Progenitor cell of endocrine pancreas (in vitro differentiated cells): ENCODE measurements around the gene RREB1. TPM values are rescaled to one million over a fixed set of nuclear protein-coding genes. Genes with fewer than 3 reads are reported as not detected.

Source experiments
- DNase-seq: peaks from one replicate; pipeline ENCODE4 v3.0.0; 2021; ENCODE audit warnings: low spot score; ENCODE audit not compliant: unreplicated experiment
- H3K27ac Mint-ChIP-seq: 2 replicates; pipeline ENCODE4 v1.8.0; 2021; ENCODE audit warnings: mild to moderate bottlenecking, moderate library complexity, mixed read lengths
- H3K27me3 Mint-ChIP-seq: 2 replicates; pipeline ENCODE4 v1.8.0; 2021; ENCODE audit warnings: mixed read lengths
- H3K36me3 Mint-ChIP-seq: 2 replicates; pipeline ENCODE4 v1.8.0; 2022; ENCODE audit warnings: mixed read lengths; ENCODE audit not compliant: insufficient read depth
- H3K4me1 Mint-ChIP-seq: 2 replicates; pipeline ENCODE4 v1.8.0; 2021; ENCODE audit warnings: low read depth, mixed read lengths
- H3K4me3 Mint-ChIP-seq: 2 replicates; pipeline ENCODE4 v1.8.0; 2021; ENCODE audit warnings: low read depth, mild to moderate bottlenecking, moderate library complexity, mixed read lengths
- H3K9me3 Mint-ChIP-seq: 2 replicates; pipeline ENCODE4 v1.8.0; 2021; ENCODE audit warnings: low read depth, mixed read lengths
- long read RNA-seq: library from polyadenylated mRNA; unstranded; transcript quantifications from one replicate; pipeline ENCODE4 v2.0.0, GENCODE V29; 2020
- total RNA-seq: library from RNA; stranded (reverse); gene quantifications from 2 replicates; pipeline ENCODE4 v1.2.1, GENCODE V29; 2021
- TF ChIP-seq, protein P1 (sequence below): fragments of 200-600 bp; sonication (generic); IDR thresholded peaks from one replicate; pipeline ENCODE4 v1.5.0; 2021; ENCODE audit warnings: antibody characterized with exemption, mild to moderate bottlenecking; ENCODE audit not compliant: unreplicated experiment

The RREB1 gene
- 67.2 and 71.7 TPM in 2 replicates for total RNA-seq
- long read RNA-seq, partial matches to known transcripts: 0 of 17 reads
- long read RNA-seq, other reads (novel, unspliced or antisense): 17 of 17 reads

DNA sequence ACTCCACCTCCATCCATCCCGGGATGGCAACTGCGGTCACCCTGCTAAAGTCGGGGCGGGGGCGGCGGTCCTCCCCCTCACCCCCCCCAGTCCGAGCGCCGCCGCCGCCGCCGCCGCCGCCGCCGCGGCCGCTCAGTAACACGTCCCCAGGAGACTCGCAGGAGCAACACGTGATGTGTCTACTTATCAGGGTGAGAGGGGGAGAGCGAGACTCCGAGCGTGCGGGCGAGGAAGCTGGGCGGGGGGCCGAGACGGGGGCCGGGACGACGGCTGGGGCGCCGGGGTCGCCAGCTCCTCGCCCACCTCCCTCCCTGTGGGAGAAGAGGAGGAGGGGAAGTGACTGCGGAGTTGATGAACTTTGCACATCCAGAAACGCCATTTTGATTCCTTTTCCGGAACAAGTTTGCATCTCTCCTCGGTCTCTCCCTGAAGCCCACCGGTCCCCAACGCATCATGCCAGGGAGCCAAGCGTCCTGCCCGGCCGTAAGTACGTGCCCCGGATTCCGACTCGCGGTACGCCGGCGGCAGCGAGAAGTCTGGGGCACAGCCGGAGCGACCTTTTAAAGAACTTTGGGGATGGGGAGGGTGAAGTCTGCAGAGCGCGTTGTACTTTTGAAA, at the start of gene RREB1:
Gene RREB1 (plus strand): TSS at position 384 of the 618 bp plus-strand sequence. CDS start 73,951 bp downstream, outside the sequence.
- Mint-ChIP-seq H3K27me3 (no peaks in the 10 kb centered on the region), H3K27ac (peak within 1 kb of the TSS; percentile 94), H3K4me1 (peaks cover 27% of the 10 kb centered on the region), H3K4me3 (peak within 1 kb of the TSS; percentile 91), H3K36me3 (no peaks in the 10 kb centered on the region), H3K9me3 (no peaks in the 10 kb centered on the region)
- TF ChIP-seq, protein P1, sequence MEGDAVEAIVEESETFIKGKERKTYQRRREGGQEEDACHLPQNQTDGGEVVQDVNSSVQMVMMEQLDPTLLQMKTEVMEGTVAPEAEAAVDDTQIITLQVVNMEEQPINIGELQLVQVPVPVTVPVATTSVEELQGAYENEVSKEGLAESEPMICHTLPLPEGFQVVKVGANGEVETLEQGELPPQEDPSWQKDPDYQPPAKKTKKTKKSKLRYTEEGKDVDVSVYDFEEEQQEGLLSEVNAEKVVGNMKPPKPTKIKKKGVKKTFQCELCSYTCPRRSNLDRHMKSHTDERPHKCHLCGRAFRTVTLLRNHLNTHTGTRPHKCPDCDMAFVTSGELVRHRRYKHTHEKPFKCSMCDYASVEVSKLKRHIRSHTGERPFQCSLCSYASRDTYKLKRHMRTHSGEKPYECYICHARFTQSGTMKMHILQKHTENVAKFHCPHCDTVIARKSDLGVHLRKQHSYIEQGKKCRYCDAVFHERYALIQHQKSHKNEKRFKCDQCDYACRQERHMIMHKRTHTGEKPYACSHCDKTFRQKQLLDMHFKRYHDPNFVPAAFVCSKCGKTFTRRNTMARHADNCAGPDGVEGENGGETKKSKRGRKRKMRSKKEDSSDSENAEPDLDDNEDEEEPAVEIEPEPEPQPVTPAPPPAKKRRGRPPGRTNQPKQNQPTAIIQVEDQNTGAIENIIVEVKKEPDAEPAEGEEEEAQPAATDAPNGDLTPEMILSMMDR: no peak
- DNase-seq: peak; percentile 37

- peaks cover 20% of the 10 kb centered on the region for H3K4me1 Mint-ChIP-seq
- no peaks in the 10 kb centered on the region for H3K9me3 Mint-ChIP-seq
- H3K27ac Mint-ChIP-seq: no peak overlapping the region
- no peak for DNase-seq
- no peaks in the 10 kb centered on the region for H3K27me3 Mint-ChIP-seq
- no peak overlapping the region for H3K4me3 Mint-ChIP-seq
- no peaks in the 10 kb centered on the region for H3K36me3 Mint-ChIP-seq
- TF ChIP-seq, protein P1: no peak
These were observed 49.4 kb upstream of the RREB1 start for GRCh38 chr6:7058250-7058923.

DNA sequence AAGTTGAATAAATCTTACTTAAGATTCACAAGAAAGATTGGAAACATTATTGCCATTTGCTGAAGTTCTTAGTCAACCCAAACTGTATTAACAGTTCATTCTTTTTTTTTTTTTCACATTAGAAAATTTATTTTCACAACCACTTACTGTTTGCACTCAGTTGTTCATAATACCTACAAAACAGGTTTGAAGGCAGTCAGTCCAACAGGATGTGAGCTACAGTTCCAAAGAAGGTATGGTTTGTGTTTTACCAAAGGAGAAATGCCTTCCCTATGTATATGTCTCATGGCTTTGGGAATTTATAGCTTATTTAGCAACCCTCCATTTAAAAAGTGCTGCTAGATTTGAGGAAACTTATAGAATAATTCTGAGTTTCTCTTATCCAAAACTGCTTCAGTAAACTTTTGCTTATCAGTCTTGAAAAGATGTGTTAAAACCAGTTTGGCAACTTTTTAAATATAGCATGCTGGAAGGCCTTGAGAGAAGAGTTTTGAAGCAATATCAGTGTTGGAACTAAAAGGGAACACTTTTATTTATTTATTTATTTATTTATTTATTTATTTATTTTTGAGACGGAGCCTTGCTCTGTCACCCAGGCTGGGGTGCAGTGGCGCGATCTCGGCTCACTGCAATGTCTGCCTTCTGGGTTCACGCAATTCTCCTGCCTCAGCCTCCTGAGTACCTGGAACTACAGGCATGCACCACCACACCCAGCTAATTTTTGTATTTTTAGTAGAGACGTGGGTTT, 46.8 kb upstream of the RREB1 start:
- Mint-ChIP-seq H3K36me3 (no peaks in the 10 kb centered on the region), H3K27ac (peak overlapping the region; percentile 76), H3K27me3 (no peaks in the 10 kb centered on the region), H3K4me1 (peaks cover 20% of the 10 kb centered on the region), H3K9me3 (no peaks in the 10 kb centered on the region), H3K4me3 (no peak overlapping the region)
- DNase-seq: no peak
- TF ChIP-seq, protein P1: no peak

DNA sequence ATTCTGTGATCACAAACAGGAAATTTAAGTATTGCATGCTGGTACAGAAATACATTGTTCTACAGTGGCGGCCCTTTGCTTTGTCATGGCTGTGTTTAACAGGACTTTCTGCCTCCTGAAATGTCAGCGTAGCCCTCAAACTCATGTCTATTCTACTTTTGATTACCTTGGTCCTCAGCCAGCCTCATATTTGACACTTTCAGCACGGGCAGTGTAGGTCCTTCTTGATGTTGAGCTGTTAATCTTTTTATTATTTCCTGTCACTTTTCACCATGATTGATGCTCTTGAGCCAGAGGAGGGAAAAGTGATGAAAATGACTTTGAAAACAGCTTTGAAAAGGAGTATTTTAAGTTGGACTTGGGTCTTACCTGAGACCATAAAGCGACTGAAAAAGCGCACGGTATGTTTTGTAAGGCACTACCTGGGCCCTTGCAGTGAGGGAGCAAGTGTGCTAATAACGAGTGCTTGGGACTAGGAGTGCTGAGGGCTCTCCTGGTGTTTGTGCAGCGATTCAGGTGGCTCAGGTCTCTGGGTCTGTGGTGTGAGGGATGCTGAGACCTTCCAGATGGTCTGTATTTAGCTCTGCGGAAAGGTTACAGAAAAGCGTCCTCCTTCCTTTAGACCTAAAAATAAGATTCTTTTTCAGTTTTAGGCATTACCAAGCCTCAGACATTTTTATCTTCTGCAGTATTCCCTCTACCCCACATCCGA, 45.2 kb upstream of the RREB1 start:
- H3K4me3 Mint-ChIP-seq: no peak overlapping the region
- no peaks in the 10 kb centered on the region for H3K9me3 Mint-ChIP-seq
- H3K27ac Mint-ChIP-seq: no peak overlapping the region
- H3K4me1 Mint-ChIP-seq: peaks cover 20% of the 10 kb centered on the region
- H3K36me3 Mint-ChIP-seq: no peaks in the 10 kb centered on the region
- no peaks in the 10 kb centered on the region for H3K27me3 Mint-ChIP-seq
- DNase-seq: no peak
- TF ChIP-seq, protein P1: no peak

GRCh38 chr6:7067305-7067704, 40.5 kb upstream of the RREB1 start:
- no peaks in the 10 kb centered on the region for H3K36me3 Mint-ChIP-seq
- TF ChIP-seq, protein P1: no peak
- H3K27ac Mint-ChIP-seq: no peak overlapping the region
- no peak for DNase-seq
- H3K4me3 Mint-ChIP-seq: no peak overlapping the region
- H3K4me1 Mint-ChIP-seq: peaks cover 3% of the 10 kb centered on the region
- no peaks in the 10 kb centered on the region for H3K27me3 Mint-ChIP-seq
- no peaks in the 10 kb centered on the region for H3K9me3 Mint-ChIP-seq
